GM12875 (cell line): ENCODE results near the gene IWS1.

Source experiments
- H3K4me3 ChIP-seq: one replicate; pipeline ENCODE4 v1.5.1; 2011; ENCODE audit warnings: low read depth, low read length, control low read depth
- CTCF ChIP-seq: IDR thresholded peaks from 2 replicates; pipeline ENCODE4 v1.5.1; 2011; ENCODE audit warnings: low read depth, mild to moderate bottlenecking, control low read depth, inconsistent platforms, low read length, moderate library complexity, borderline replicate concordance; ENCODE audit not compliant: insufficient read depth

IWS1 gene

GRCh38 chr2:127508023-127508630, 18.2 kb downstream of the IWS1 start:
- no peak overlapping the region for H3K4me3 ChIP-seq
- TF ChIP-seq CTCF, result no peak

- H3K4me3 ChIP-seq, result no peak overlapping the region
- TF ChIP-seq CTCF, result no peak
Measured at GRCh38 chr2:127506510-127506909, 19.8 kb downstream of the IWS1 start.

- no peak overlapping the region for H3K4me3 ChIP-seq
- TF ChIP-seq CTCF, result no peak
Measured at GRCh38 chr2:127504552-127505430, 21.5 kb downstream of the IWS1 start.

- no peak overlapping the region for H3K4me3 ChIP-seq
- no peak for TF ChIP-seq CTCF
Measured at GRCh38 chr2:127503491-127503890, 22.8 kb downstream of the IWS1 start.

GRCh38 chr2:127498386-127498785, 27.9 kb downstream of the IWS1 start:
- H3K4me3 ChIP-seq, result no peak overlapping the region
- TF ChIP-seq CTCF, result no peak

- no peak overlapping the region for H3K4me3 ChIP-seq
- TF ChIP-seq CTCF, result no peak
Measured at GRCh38 chr2:127490283-127490682, 36.0 kb downstream of the IWS1 start.
